NCI-H82 treated with DMSO at 0.1 percent for 48 hours (cell line): ENCODE measurements around the gene RBFOX1.

Experiments used
- DNase-seq: peaks from one replicate; lab custom pipeline; 2025; ENCODE audit not compliant: unreplicated experiment; lab: John Stamatoyannopoulos, UW

RBFOX1 gene

GRCh38 chr16:7755347-7755882, 422.8 kb downstream of the RBFOX1 start:
- DNase-seq, result no peak
